Measurements from ENCODE around the gene FOXP1.

Gene FOXP1

GRCh38 chr3:71102111-71102983, 481.2 kb downstream of the FOXP1 start:
- no peak for DNase-seq (ENCODE audit: low read depth)

DNA sequence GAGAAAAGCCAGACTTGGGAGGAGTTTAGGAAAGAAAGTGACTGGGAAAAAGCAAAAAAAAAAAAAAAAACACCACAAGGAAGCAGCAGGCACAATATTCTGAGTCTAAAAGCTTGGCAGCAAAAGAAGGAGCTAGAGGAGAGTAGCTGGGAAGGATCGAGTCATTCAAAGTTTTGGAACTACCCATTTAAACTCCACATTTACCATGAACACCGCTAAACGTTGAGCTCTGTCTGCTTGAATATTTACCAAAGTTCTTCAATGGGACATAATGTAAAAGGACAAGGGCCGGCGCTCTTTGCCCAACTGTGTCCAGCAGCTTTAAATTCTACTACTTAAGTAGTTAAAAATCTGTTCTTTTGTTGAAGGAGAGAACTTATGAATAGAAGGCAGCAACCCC, 481.9 kb downstream of the FOXP1 start:
- DNase-seq (ENCODE audit: low read depth) = no peak

- no peak for DNase-seq (ENCODE audit: low read depth)
These were observed 482.5 kb downstream of the FOXP1 start for GRCh38 chr3:71101014-71101413.

DNA sequence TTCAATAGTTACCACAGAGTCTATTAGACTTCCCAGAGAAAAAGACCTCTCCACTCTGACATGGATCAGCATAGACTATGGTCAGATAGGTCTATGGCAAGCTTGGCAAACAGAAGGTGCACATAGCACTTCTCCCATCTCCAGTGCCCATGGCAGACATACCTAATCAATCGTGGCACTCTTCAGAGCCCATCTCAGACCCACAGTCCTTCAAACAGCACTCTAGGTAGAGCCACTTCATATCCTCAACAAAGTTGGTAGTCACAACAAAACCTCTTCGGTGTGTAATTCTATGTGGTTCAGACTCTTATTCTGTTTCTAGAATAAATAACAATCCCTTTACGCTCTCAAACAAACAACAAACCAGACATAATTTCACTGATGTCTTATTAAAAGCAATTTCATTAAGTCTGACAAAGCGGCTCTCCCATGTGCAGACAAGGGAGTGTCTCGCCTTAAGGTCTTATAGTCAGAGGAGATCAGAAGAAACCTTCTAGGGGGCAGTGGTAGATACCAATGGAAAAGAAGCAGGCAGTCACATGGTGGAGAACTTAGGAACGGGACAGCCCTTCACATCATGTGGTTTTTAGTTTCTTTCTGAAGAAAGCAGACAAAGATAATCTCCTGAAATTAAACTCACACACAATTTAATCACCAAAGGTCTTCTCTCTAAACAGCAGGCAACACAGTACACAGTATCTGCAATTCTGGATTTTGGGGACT, 483.4 kb downstream of the FOXP1 start:
- no peak for DNase-seq (ENCODE audit: low read depth)

DNA sequence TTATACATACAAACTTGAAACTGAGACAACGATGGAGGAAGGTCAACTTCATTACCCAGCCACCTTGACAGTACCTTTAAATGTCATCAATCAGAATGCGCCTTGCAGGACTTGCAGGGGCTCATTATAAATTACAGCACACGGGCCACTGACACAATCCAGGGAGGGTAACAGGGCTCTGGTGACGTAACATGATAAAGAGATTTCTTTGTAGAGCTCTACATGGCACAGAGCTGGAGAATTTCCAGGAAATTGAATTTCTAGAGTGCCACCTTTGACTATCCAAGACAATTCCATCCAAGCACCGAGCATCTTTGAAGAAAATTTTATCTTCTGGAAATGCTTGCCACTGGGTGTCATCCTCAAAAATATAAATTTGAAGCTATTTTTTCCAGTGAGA, 486.0 kb downstream of the FOXP1 start:
- DNase-seq (ENCODE audit: low read depth) = no peak

- no peak for DNase-seq (ENCODE audit: low read depth)
These were observed 487.8 kb downstream of the FOXP1 start for GRCh38 chr3:71095511-71096291.

GRCh38 chr3:71094658-71095209, 488.8 kb downstream of the FOXP1 start:
- DNase-seq (ENCODE audit: low read depth) = no peak

DNA sequence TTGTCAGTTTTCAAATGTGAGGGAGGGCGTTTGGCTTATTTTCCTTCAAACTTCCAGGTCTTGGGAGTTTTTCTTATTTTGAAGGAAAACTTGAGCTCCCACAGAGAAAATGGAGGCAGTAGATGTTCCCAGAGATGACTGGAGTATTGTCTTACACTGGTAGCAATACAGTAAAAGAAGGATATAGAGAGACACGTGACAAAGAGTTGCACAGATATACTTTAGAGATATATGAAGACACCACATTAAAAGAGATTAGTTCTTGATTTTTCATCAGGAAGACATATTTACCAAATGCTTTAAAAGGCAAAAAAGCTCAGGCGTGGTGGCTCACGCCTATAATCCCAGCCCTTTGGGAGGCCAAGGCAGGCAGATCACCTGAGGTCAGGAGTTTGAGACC, 490.9 kb downstream of the FOXP1 start:
- DNase-seq (ENCODE audit: low read depth) = no peak

DNA sequence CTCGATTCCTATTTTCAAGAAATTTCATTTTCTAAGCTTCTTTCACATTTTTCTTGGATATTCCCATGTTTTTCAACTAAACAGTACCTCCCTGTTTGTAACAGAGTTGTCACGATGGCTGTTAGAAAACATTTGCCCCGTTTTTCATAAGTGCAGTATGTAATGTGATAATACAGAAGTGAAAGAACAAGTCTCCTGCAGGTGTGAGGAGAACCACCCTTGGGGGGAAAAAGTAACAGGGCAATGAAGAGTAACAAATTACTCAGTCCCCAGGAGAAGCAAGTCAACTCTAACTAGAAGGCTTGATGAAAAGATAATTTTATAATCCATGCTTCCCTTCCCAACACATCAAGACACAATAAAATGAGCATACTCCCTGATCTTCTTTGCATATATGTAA, 493.3 kb downstream of the FOXP1 start:
- DNase-seq (ENCODE audit: low read depth) = no peak

- DNase-seq (ENCODE audit: low read depth) = no peak
These were observed 494.2 kb downstream of the FOXP1 start for GRCh38 chr3:71089271-71089847.

- no peak for DNase-seq (ENCODE audit: low read depth)
These were observed 494.8 kb downstream of the FOXP1 start for GRCh38 chr3:71088742-71089141.

DNA sequence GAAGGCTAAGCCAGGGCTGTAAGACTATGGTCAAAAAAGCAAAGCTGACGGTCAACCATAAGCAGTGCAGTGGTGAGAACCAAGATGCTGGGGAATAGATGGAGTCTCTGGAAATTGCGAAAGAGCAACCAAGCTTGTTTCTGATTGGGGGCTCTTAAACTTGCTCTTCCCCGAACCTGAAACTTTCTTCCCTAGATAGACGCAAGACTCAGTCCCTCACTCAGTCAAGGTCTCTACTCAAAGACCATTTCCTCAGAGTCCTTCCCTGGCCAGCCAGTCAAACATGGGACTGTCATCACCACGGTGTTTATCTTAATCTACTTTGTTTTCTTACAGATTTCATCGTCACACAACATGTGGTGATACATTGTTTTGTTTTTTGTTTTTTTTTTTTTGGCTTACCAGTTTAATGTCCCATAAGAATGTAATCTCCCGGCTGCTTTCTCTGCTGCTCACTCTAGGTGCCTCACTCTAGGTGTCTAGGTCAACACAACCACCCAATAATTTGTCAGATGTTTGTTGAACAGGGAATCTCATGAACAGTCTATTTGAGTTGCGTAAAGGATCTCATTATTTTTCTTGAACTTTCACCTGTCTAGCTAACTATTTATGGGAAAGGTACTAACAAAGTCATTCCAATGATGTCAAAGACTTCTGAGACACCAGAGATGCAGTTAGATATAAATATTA, 495.4 kb downstream of the FOXP1 start:
- no peak for DNase-seq (ENCODE audit: low read depth)

DNA sequence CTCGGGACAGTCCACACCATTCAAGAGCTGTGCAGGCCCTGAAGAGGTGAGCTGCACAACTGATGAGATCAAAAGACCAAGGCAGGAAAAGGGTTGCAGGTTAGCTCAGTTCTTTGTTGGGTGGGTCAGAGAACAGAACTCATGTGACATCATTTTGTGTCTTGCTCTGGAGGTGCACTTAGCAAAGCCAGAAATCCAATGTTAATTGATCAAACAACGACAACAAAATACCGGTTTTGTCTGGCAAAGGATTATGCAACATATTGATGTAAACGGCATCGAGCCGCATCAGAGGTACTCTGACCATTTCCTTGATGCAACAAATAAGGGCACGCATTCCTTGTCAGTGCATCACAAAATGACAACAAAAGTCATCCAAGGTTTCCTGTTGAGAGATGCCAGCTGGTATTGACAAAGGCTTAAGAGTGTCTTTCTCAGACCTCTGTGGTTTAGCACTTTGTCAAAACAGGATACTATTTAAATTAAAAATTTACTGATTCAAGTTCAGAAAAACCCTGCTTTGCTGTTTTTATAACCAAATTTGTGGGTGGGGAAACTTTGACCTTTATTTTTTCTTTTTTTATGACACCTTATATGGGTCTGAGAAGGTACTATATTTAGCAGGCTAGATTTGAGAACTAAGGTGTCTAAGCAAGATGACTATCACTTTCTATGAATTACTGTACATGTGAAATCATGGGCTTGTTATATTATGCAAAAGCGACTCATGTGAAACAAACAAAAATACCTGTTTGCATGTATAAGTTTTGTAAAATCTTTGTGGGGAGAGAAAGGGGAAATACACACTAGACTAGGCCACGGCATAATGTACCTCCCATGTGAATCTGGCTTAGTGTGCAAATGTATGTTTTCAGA, 496.1 kb downstream of the FOXP1 start:
- no peak for DNase-seq (ENCODE audit: low read depth)

- no peak for DNase-seq (ENCODE audit: low read depth)
These were observed 496.8 kb downstream of the FOXP1 start for GRCh38 chr3:71086777-71087142.

- DNase-seq (ENCODE audit: low read depth) = no peak
These were observed 499.8 kb downstream of the FOXP1 start for GRCh38 chr3:71083726-71084131.

GRCh38 chr3:71082833-71083232, 500.7 kb downstream of the FOXP1 start:
- DNase-seq (ENCODE audit: low read depth) = no peak

GRCh38 chr3:71080517-71081083, 502.9 kb downstream of the FOXP1 start:
- no peak for DNase-seq (ENCODE audit: low read depth)

DNA sequence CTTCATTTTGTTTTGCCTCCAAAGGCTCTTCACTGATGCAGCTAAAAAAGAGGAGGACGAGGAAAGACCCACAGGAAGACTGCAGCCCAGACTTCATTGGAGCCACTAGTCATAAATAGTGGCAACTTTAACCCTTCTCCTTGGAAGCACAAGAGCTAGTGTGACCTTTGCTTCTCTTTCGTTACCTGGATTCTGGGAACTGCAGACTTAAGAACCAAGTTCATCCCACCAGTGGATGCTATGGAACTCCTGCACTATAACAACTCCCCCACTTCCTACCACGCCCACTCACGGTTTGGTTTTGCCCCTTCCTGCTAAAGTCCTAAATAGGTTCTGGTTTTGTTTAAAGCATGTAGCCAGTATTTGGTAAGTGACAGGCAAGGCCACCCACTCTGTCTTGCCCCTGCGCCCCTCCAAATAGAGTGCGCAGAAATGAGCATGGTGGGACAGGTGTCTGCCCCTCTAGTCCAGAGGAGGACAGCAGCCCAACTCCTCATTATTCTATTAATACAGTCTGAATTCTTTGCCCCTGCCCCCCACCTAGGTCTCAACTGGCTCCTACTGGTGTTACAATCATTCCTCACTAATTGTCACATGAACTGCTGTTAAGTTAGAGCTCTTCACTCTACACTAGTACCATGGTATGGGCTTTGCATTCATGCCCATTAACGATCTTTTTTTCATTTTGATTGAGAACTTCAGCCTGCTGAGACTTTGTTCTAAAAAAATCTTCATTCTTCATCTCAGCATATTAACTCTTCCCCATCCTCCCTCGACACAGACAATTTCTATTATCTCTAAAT, 504.6 kb downstream of the FOXP1 start:
- no peak for DNase-seq (ENCODE audit: low read depth)

DNA sequence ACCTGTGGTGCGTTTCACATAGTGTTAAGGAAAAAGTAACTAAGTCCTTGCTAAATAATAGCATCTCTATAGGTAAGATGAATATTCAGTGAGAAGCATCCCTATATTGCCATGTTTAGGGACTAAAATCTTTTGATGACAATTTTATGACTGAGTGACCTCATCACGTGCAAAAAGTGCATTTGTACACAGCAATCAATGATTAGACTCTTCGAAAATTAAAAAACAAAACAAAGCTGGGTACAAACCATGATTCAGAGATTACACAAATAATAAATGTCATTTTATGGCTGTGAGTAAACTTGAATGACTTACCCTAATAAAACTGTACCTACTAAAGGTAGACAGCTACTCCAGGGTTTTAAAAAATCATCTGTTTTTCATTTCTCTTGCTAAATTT, 505.3 kb downstream of the FOXP1 start:
- DNase-seq (ENCODE audit: low read depth) = no peak

Data from stimulated activated CD8-positive, alpha-beta memory T cell treated with anti-CD3 and anti-CD28 coated beads, Interleukin-12 subunit alpha, Interleukin-12 subunit beta, amount 100 ng/mL, for 1 hour (primary cell).